Measurements from ENCODE around the gene TMEM245. TPM values are rescaled to one million over a fixed set of nuclear protein-coding genes. Genes with fewer than 3 reads are reported as not detected.

Gene TMEM245
- total and polyA plus RNA-seq, 2 of the 13 experiments (the other 11 are each of a cell fraction or from before 2014, with no cell fraction given): 53.5 to 55.4 TPM

DNA sequence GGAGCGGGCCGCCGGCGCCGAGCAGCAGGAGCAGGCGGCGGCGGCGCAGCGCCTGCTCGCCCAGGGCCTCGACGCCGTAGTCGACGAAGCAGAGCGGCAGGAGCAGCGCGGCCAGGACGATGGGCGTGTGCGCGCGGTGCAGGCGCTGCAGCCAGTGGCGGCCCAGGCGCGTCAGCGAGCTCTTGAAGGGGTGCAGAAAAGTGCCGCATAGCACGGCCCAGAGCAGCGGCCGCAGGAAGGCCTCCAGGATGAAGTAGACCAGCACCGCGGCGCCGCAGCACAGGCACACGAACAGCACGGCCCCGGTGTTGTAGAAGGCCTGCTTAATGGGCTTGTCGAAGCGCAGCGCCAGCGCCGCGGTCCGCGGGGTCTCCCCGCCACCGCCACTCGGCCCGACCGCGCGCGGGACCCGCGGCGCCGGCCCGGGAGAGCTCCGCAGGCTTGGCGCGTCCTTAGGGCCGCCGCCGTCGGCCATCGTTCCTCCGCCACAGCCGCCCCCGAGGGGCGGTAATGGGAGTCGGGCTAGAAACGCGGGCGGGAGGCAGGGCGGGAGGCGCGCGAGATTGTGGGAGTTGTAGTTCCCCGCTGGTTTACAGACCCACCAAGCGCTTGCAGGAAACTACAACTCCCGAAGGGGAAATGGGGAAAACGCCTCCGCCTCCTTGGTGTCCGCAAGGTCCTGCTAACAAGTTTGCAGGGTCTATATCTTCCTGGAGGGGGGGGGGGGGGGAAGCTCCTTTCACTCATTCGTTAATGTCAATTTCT lies at the start of gene TMEM245 (continued):
- TF ChIP-seq, protein P1, sequence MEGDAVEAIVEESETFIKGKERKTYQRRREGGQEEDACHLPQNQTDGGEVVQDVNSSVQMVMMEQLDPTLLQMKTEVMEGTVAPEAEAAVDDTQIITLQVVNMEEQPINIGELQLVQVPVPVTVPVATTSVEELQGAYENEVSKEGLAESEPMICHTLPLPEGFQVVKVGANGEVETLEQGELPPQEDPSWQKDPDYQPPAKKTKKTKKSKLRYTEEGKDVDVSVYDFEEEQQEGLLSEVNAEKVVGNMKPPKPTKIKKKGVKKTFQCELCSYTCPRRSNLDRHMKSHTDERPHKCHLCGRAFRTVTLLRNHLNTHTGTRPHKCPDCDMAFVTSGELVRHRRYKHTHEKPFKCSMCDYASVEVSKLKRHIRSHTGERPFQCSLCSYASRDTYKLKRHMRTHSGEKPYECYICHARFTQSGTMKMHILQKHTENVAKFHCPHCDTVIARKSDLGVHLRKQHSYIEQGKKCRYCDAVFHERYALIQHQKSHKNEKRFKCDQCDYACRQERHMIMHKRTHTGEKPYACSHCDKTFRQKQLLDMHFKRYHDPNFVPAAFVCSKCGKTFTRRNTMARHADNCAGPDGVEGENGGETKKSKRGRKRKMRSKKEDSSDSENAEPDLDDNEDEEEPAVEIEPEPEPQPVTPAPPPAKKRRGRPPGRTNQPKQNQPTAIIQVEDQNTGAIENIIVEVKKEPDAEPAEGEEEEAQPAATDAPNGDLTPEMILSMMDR (CRISPR knock-in tag; IDR thresholded peaks at IDR 0.05): peak; percentile 0; the same call in 1 of the 2 replicates
- TF ChIP-seq, protein P2, sequence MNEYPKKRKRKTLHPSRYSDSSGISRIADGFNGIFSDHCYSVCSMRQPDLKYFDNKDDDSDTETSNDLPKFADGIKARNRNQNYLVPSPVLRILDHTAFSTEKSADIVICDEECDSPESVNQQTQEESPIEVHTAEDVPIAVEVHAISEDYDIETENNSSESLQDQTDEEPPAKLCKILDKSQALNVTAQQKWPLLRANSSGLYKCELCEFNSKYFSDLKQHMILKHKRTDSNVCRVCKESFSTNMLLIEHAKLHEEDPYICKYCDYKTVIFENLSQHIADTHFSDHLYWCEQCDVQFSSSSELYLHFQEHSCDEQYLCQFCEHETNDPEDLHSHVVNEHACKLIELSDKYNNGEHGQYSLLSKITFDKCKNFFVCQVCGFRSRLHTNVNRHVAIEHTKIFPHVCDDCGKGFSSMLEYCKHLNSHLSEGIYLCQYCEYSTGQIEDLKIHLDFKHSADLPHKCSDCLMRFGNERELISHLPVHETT (CRISPR knock-in tag; conservative IDR thresholded peaks at IDR 0.05): no peak
- TF ChIP-seq REL (CRISPR knock-in tag; conservative IDR thresholded peaks at IDR 0.05) (no peak), SNAPC2 (CRISPR knock-in tag; IDR thresholded peaks at IDR 0.05) (no peak), GATAD1 (CRISPR knock-in tag; IDR thresholded peaks at IDR 0.05) (no peak), ERF (CRISPR knock-in tag; IDR thresholded peaks at IDR 0.05) (peak; percentile 69; the same call in 1 of the 2 replicates), YEATS4 (CRISPR knock-in tag; IDR thresholded peaks at IDR 0.05; ENCODE audit: borderline replicate concordance) (0 out of 2 replicates have a peak, but pooled peaks have one; percentile 28), HES4 (CRISPR knock-in tag; IDR thresholded peaks at IDR 0.05; ENCODE audit: borderline replicate concordance) (no peak), FOXC1 (CRISPR knock-in tag; IDR thresholded peaks at IDR 0.05; ENCODE audit: borderline replicate concordance) (no peak), POLR2AphosphoS5 (IDR thresholded peaks at IDR 0.05; ENCODE audit: low read depth, low read length) (peak; percentile 74), MATR3 (CRISPR knock-in tag; IDR thresholded peaks at IDR 0.05) (no peak), CREM (IDR thresholded peaks at IDR 0.05) (peak; percentile 89), CREM (CRISPR knock-in tag; IDR thresholded peaks at IDR 0.05) (no peak), XBP1 (CRISPR knock-in tag; IDR thresholded peaks at IDR 0.05) (no peak; the same call in 1 of the 2 replicates), SP140L (CRISPR knock-in tag; IDR thresholded peaks at IDR 0.05; ENCODE audit: borderline replicate concordance) (no peak), ZNF564 (CRISPR knock-in tag; IDR thresholded peaks at IDR 0.05) (no peak), ZNF501 (CRISPR knock-in tag; IDR thresholded peaks at IDR 0.05) (0 out of 2 replicates have a peak, but pooled peaks have one; percentile 2)
- TF ChIP-seq, protein P3, sequence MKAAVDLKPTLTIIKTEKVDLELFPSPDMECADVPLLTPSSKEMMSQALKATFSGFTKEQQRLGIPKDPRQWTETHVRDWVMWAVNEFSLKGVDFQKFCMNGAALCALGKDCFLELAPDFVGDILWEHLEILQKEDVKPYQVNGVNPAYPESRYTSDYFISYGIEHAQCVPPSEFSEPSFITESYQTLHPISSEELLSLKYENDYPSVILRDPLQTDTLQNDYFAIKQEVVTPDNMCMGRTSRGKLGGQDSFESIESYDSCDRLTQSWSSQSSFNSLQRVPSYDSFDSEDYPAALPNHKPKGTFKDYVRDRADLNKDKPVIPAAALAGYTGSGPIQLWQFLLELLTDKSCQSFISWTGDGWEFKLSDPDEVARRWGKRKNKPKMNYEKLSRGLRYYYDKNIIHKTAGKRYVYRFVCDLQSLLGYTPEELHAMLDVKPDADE (CRISPR knock-in tag; IDR thresholded peaks at IDR 0.05): no peak
- TF ChIP-seq, protein P4, sequence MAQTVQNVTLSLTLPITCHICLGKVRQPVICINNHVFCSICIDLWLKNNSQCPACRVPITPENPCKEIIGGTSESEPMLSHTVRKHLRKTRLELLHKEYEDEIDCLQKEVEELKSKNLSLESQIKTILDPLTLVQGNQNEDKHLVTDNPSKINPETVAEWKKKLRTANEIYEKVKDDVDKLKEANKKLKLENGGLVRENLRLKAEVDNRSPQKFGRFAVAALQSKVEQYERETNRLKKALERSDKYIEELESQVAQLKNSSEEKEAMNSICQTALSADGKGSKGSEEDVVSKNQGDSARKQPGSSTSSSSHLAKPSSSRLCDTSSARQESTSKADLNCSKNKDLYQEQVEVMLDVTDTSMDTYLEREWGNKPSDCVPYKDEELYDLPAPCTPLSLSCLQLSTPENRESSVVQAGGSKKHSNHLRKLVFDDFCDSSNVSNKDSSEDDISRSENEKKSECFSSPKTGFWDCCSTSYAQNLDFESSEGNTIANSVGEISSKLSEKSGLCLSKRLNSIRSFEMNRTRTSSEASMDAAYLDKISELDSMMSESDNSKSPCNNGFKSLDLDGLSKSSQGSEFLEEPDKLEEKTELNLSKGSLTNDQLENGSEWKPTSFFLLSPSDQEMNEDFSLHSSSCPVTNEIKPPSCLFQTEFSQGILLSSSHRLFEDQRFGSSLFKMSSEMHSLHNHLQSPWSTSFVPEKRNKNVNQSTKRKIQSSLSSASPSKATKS (CRISPR knock-in tag; IDR thresholded peaks at IDR 0.05): no peak; the same call in 1 of the 2 replicates
- TF ChIP-seq, protein P5, sequence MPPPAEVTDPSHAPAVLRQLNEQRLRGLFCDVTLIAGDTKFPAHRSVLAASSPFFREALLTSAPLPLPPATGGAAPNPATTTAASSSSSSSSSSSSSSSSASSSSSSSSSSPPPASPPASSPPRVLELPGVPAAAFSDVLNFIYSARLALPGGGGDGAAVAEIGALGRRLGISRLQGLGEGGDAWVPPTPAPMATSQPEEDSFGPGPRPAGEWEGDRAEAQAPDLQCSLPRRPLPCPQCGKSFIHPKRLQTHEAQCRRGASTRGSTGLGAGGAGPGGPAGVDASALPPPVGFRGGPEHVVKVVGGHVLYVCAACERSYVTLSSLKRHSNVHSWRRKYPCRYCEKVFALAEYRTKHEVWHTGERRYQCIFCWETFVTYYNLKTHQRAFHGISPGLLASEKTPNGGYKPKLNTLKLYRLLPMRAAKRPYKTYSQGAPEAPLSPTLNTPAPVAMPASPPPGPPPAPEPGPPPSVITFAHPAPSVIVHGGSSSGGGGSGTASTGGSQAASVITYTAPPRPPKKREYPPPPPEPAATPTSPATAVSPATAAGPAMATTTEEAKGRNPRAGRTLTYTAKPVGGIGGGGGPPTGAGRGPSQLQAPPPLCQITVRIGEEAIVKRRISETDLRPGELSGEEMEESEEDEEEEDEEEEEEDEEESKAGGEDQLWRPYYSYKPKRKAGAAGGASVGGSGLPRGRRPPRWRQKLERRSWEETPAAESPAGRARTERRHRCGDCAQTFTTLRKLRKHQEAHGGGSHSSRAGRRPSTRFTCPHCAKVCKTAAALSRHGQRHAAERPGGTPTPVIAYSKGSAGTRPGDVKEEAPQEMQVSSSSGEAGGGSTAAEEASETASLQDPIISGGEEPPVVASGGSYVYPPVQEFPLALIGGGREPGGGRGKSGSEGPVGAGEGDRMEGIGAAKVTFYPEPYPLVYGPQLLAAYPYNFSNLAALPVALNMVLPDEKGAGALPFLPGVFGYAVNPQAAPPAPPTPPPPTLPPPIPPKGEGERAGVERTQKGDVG (CRISPR knock-in tag; IDR thresholded peaks at IDR 0.05; ENCODE audit: borderline replicate concordance): no peak

All from HepG2 (cell line).